Measurements from ENCODE around the gene MEOX2. TPM values are rescaled to one million over a fixed set of nuclear protein-coding genes. Genes with fewer than 3 reads are reported as not detected.

The MEOX2 gene
- total and polyA plus RNA-seq, 10 of the 15 experiments (the other 5 are each of a cell fraction or from before 2014, with no cell fraction given): not detected

DNA sequence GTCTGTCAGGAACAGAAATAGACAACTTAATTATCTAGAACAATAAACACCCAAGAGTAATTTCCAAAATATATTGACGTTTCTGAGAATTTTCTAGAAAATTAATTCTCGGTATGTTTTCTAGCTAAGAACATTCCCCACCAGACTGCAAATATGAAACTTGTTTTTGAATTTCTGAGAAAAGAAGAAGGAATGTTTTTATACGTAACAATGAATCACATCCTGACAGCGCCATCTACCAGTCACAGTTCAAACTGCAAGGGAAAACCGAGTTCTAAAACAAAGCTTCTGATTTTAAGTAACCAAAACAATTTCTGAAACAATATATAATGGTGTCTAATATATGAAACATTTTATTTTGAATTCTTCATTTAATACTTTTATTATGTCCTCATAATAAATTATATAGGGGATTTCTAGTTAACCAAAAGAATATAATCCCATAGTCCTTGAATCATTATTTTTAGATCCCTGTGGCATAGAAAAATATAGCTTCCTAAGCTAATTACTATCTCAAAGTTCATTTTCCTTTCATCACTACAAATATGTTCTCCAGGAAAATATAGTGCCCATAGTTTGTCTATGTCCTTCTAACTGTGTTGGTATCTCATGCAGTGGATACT is 34.5 kb upstream of the MEOX2 start (continued):
- TF ChIP-seq, protein P1, sequence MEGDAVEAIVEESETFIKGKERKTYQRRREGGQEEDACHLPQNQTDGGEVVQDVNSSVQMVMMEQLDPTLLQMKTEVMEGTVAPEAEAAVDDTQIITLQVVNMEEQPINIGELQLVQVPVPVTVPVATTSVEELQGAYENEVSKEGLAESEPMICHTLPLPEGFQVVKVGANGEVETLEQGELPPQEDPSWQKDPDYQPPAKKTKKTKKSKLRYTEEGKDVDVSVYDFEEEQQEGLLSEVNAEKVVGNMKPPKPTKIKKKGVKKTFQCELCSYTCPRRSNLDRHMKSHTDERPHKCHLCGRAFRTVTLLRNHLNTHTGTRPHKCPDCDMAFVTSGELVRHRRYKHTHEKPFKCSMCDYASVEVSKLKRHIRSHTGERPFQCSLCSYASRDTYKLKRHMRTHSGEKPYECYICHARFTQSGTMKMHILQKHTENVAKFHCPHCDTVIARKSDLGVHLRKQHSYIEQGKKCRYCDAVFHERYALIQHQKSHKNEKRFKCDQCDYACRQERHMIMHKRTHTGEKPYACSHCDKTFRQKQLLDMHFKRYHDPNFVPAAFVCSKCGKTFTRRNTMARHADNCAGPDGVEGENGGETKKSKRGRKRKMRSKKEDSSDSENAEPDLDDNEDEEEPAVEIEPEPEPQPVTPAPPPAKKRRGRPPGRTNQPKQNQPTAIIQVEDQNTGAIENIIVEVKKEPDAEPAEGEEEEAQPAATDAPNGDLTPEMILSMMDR (IDR thresholded peaks at IDR 0.05 in 2 of 3, conservative IDR thresholded peaks at IDR 0.05 in 1 of 3; ENCODE audit: control insufficient read depth in 2 of 3, extremely low read depth in 1 of 3, insufficient read depth in 1 of 3, low read depth in 3 of 3, low read length in 3 of 3): peak; percentile 53 to 77 (median 64)
- TF ChIP-seq IRF5 (IDR thresholded peaks at IDR 0.05; ENCODE audit: borderline replicate concordance) (no peak), POU2F2 (IDR thresholded peaks at IDR 0.05; ENCODE audit: borderline replicate concordance, low read depth, low read length) (no peak), NFYB (IDR thresholded peaks at IDR 0.05; ENCODE audit: insufficient read depth, low read depth, low read length) (no peak), ZNF24 (IDR thresholded peaks at IDR 0.05) (no peak), SMARCA5 (IDR thresholded peaks at IDR 0.05) (no peak), FOXM1 (IDR thresholded peaks at IDR 0.05; ENCODE audit: low read depth, low read length) (no peak)
- TF ChIP-seq, protein P2, sequence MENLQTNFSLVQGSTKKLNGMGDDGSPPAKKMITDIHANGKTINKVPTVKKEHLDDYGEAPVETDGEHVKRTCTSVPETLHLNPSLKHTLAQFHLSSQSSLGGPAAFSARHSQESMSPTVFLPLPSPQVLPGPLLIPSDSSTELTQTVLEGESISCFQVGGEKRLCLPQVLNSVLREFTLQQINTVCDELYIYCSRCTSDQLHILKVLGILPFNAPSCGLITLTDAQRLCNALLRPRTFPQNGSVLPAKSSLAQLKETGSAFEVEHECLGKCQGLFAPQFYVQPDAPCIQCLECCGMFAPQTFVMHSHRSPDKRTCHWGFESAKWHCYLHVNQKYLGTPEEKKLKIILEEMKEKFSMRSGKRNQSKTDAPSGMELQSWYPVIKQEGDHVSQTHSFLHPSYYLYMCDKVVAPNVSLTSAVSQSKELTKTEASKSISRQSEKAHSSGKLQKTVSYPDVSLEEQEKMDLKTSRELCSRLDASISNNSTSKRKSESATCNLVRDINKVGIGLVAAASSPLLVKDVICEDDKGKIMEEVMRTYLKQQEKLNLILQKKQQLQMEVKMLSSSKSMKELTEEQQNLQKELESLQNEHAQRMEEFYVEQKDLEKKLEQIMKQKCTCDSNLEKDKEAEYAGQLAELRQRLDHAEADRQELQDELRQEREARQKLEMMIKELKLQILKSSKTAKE (IDR thresholded peaks at IDR 0.05; ENCODE audit: low read depth, poor library complexity, severe bottlenecking): no peak

All from GM12878 (cell line).